ENCODE measurements around the gene PTBP3.
A peak's percentile ranks its signal among the peaks of the same experiment; 100 is the strongest.
"Not testable (repeated sequence)": the region's sequence is repeated elsewhere in the genome, so short reads cannot be mapped to it uniquely, and the experiment has no call there.

PTBP3 gene

GRCh38 chr9:112369817-112370216 lies 36.4 kb upstream of the PTBP3 start:
- Histone ChIP-seq H3K36me3 (ENCODE audit: insufficient read depth, low read length) (no peaks in the 10 kb centered on the region; the same call in 1 of the 2 replicates), H3K79me2 (ENCODE audit: insufficient read depth, low read length) (no peaks in the 10 kb centered on the region), H3F3A (ENCODE audit: insufficient read depth, low read length) (no peaks in the 10 kb centered on the region), H3K4me3 (ENCODE audit: low read depth, low read length, poor library complexity, severe bottlenecking) (no peak overlapping the region), H2AFZ (ENCODE audit: low read length) (no peak overlapping the region), H4K20me1 (ENCODE audit: insufficient read depth, low read length) (no peaks in the 10 kb centered on the region), H3K27me3 (ENCODE audit: insufficient read depth, low read length) (no peaks in the 10 kb centered on the region), H3K4me2 (ENCODE audit: low read length) (no peak overlapping the region), H3K4me1 (ENCODE audit: insufficient read depth, low read length, severe bottlenecking) (no peaks in the 10 kb centered on the region), H3K9me3 (ENCODE audit: low read length) (peaks cover 12% of the 10 kb centered on the region), H3K27ac (ENCODE audit: low read depth, low read length, poor library complexity, severe bottlenecking) (no peak overlapping the region), H3K9me2 (ENCODE audit: low read depth, low read length) (no peaks in the 10 kb centered on the region), H3K9ac (ENCODE audit: low read length) (no peak overlapping the region)
- TF ChIP-seq EZH2 (IDR thresholded peaks at IDR 0.05; ENCODE audit: borderline replicate concordance, low read length) = no peak
- TF ChIP-seq CTCF (IDR thresholded peaks at IDR 0.05; ENCODE audit: low read length) = no peak

DNA sequence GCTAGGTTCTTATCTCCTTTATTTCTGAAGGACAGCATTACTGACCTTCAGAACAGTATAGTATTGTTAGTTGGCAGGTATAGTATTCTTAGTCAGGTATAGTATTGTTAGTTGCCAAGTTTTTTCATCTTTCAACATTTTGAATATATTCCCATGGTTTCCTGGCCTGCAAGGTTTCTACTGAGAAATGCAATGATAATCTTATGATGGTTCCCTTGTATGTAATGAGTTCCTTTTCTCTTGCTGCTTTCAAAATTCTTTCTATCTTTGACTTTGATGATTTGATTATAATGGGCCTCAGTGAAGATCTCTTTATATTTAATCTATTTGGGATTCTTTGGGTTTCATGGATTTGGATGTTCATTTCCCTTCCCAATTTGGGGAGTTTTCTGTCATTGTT lies 34.0 kb upstream of the PTBP3 start:
- Histone ChIP-seq H3K79me2 (ENCODE audit: insufficient read depth, low read length) (no peaks in the 10 kb centered on the region), H3K27me3 (ENCODE audit: insufficient read depth, low read length) (no peaks in the 10 kb centered on the region), H3F3A (ENCODE audit: insufficient read depth, low read length) (no peaks in the 10 kb centered on the region), H3K4me2 (ENCODE audit: low read length) (no peak overlapping the region), H3K36me3 (ENCODE audit: insufficient read depth, low read length) (no peaks in the 10 kb centered on the region; the same call in 1 of the 2 replicates), H3K27ac (ENCODE audit: low read depth, low read length, poor library complexity, severe bottlenecking) (no peak overlapping the region), H3K4me1 (ENCODE audit: insufficient read depth, low read length, severe bottlenecking) (no peaks in the 10 kb centered on the region), H3K9me2 (ENCODE audit: low read depth, low read length) (no peaks in the 10 kb centered on the region), H3K4me3 (ENCODE audit: low read depth, low read length, poor library complexity, severe bottlenecking) (no peak overlapping the region), H4K20me1 (ENCODE audit: insufficient read depth, low read length) (no peaks in the 10 kb centered on the region), H3K9ac (ENCODE audit: low read length) (no peak overlapping the region), H3K9me3 (ENCODE audit: low read length) (peaks cover 12% of the 10 kb centered on the region), H2AFZ (ENCODE audit: low read length) (no peak overlapping the region)
- TF ChIP-seq EZH2 (IDR thresholded peaks at IDR 0.05; ENCODE audit: borderline replicate concordance, low read length) (no peak), CTCF (IDR thresholded peaks at IDR 0.05; ENCODE audit: low read length) (no peak)

DNA sequence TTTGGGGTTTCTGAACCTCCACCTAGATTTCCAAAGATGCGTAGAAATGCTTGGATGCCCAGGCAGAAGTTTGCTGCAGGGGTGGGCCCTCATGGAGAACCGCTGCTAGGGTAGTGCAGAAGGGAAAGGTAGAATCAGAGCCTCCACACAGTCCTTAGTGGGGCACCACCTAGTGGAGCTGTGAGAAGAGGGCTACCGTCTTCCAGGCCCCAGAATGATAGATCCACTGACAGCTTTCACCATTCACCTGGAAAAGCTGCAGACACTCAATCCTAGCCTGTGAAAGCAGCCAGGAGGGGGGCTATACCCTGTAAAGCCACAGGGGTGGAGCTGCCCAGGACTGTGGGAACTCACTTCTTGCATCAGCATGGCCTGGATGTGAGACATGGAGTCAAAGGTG lies 33.2 kb upstream of the PTBP3 start:
- Histone ChIP-seq H3K4me1 (ENCODE audit: insufficient read depth, low read length, severe bottlenecking) (no peaks in the 10 kb centered on the region), H3K9me3 (ENCODE audit: low read length) (peaks cover 12% of the 10 kb centered on the region)

GRCh38 chr9:112365257-112365656 lies 31.8 kb upstream of the PTBP3 start:
- H3K9me3 ChIP-seq (ENCODE audit: low read length) = peaks cover 12% of the 10 kb centered on the region
- not testable (repeated sequence) for H3K9ac ChIP-seq (ENCODE audit: low read length); H3K27me3 ChIP-seq (ENCODE audit: insufficient read depth, low read length); H3K36me3 ChIP-seq (ENCODE audit: insufficient read depth, low read length); H2AFZ ChIP-seq (ENCODE audit: low read length); H3K79me2 ChIP-seq (ENCODE audit: insufficient read depth, low read length); H3K9me2 ChIP-seq (ENCODE audit: low read depth, low read length); H3K27ac ChIP-seq (ENCODE audit: low read depth, low read length, poor library complexity, severe bottlenecking); H3K4me2 ChIP-seq (ENCODE audit: low read length); H3K4me1 ChIP-seq (ENCODE audit: insufficient read depth, low read length, severe bottlenecking); H4K20me1 ChIP-seq (ENCODE audit: insufficient read depth, low read length); H3K4me3 ChIP-seq (ENCODE audit: low read depth, low read length, poor library complexity, severe bottlenecking); H3F3A ChIP-seq (ENCODE audit: insufficient read depth, low read length)

More for the DNA sequence above, 33.2 kb upstream of the PTBP3 start:
- Histone ChIP-seq H3K9ac (ENCODE audit: low read length) (no peak overlapping the region), H3K27me3 (ENCODE audit: insufficient read depth, low read length) (no peaks in the 10 kb centered on the region), H2AFZ (ENCODE audit: low read length) (no peak overlapping the region), H3F3A (ENCODE audit: insufficient read depth, low read length) (no peaks in the 10 kb centered on the region), H4K20me1 (ENCODE audit: insufficient read depth, low read length) (no peaks in the 10 kb centered on the region), H3K9me2 (ENCODE audit: low read depth, low read length) (no peaks in the 10 kb centered on the region), H3K79me2 (ENCODE audit: insufficient read depth, low read length) (no peaks in the 10 kb centered on the region), H3K27ac (ENCODE audit: low read depth, low read length, poor library complexity, severe bottlenecking) (no peak overlapping the region), H3K4me2 (ENCODE audit: low read length) (no peak overlapping the region), H3K4me3 (ENCODE audit: low read depth, low read length, poor library complexity, severe bottlenecking) (no peak overlapping the region), H3K36me3 (ENCODE audit: insufficient read depth, low read length) (no peaks in the 10 kb centered on the region; the same call in 1 of the 2 replicates)
- TF ChIP-seq EZH2 (IDR thresholded peaks at IDR 0.05; ENCODE audit: borderline replicate concordance, low read length) (no peak), CTCF (IDR thresholded peaks at IDR 0.05; ENCODE audit: low read length) (peak; percentile 17; the same call in 1 of the 2 replicates)
